Iris pigment epithelial cell (primary cell): ENCODE measurements around the gene KDR.
A peak's percentile ranks its signal among the peaks of the same experiment; 100 is the strongest.

Source experiments
- DNase-seq: peaks from one replicate; pipeline ENCODE4 v3.0.0-alpha.2; 2011; ENCODE audit warnings: low read depth

KDR gene

DNA sequence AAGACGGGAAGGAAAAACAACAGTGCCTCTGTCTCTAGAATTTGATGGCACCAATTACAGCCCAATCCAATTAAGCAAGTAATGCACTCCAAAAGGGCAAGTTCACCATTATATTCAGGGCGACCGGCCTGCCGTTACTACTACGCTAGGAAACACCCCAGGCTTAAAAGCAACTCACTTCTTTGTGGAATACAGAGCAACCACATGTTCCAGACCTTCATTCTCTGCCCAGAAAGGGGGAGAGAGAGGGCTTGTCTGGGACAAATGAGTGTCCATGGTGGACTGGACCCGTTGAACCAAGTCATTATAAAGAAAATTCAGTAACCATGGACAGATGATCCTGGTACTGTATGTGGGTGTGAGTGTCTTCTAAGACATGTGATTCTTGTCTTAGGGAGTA, 1.6 kb downstream of the KDR start:
- DNase-seq = no peak

GRCh38 chr4:55122235-55122634, 3.2 kb downstream of the KDR start:
- DNase-seq = no peak

DNA sequence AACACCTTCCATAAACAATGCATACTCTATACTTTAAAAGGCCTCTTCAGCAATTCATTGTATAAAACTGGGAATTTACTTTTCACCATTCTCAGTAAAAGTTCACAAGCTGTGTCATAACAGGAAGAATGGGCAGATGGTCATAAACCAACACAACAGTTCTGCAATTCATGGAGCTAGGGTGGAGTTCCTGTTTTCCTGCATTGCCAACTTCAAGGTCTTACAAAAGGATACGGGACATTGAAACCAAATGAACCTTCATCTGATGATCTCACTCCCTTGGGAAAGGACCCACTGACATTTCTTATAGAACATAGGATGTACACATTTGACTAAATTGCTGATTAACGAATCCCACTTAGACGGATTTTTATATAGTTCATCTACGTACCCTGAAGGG, 4.1 kb downstream of the KDR start:
- DNase-seq = no peak

GRCh38 chr4:55118397-55118796, 7.0 kb downstream of the KDR start:
- DNase-seq = no peak

DNA sequence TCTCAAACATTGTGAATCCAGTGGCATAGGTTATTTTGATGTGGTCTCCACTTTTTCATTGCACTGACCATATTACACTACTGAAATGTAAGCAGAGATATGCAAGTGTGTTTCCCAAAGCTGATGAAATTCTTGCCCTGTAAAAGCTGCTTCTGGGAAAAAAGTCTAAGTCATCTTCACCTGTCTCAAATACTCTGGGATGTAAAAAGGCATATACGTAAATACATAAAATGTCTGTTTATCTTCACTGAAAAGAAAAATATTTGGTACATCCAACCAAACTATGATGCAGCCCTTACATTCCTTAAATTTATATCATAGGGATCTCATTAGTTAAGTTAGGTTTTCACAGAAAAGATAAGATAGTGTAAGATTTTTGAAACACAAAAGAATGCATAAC, 7.9 kb downstream of the KDR start:
- no peak for DNase-seq

GRCh38 chr4:55116450-55116849, 8.9 kb downstream of the KDR start:
- peak; percentile 80 for DNase-seq

DNA sequence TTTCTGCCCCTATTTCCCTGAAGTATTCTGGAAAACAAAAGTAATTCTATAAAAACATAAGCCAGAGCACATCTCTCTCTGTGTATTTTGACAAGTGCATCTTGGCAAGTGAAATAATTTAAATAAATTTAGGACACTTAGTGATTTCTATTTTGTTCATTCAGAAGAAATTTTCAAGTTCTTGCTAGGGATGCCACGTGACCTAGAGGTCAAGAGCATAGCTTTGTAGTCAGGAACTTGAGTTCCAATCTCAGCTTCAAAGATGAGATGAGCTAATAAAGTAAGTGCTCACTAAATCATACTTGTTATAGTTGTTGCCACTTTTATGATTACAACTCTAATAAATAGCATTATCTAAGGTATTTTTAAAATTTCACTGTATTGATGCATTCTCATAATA, 13.8 kb downstream of the KDR start:
- DNase-seq = no peak

DNA sequence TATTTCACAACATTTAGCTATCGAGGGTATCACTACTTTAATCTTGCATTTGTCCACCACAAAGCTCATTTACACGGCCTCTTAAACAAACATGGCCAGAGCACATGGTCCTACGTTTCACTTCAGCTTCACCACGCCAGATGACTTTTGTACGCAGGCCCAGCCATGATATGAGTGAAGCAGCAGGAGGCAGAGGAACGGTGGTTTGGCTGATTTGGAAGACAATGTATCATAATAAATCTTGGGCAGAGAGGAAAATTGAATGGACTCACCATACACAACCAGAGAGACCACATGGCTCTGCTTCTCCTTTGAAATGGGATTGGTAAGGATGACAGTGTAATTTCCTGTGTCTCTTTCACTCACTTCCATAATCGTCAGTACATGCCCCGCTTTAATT, 15.3 kb downstream of the KDR start:
- DNase-seq = no peak

DNA sequence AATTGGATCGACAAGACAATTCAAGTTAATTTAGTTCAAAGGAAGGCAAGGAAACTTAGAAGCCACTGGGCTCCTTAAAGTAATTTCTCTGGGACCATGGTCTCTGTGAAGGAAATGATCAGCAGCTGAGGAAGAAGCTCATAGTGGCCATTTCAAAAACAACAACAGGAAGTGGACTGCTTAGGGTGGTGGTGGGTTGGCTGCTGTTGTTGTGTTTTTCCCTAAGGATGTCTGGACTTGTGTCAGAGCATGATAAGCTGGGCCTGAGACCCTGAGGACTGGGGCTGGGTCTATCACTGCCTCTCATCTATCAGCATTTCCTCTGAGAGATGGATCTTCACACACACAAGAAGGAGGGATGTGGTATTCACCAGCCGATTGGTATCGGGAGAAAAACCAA, 18.3 kb downstream of the KDR start:
- DNase-seq = no peak

DNA sequence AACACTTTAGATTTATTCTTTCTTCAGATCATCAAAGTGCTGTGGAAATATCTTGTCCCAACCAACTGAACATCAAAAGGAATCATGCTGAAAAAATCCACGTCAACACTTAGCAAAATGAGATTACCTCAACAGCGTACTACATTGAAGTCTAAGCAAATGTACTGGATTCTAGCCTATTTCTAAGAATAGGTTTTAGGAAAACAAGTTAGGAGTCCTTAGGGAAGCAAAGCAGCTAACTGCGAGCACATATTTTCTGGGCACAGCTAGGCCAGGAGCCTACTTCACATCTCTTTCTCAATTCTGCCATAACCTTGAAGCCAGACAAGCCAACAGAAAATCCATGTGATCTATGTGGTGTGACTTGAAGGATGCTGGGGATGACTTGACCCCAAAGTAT, 22.2 kb downstream of the KDR start:
- DNase-seq = no peak

GRCh38 chr4:55099816-55100215, 25.6 kb downstream of the KDR start:
- DNase-seq = no peak

- no peak for DNase-seq
Observed at GRCh38 chr4:55098456-55099204, 26.8 kb downstream of the KDR start.

DNA sequence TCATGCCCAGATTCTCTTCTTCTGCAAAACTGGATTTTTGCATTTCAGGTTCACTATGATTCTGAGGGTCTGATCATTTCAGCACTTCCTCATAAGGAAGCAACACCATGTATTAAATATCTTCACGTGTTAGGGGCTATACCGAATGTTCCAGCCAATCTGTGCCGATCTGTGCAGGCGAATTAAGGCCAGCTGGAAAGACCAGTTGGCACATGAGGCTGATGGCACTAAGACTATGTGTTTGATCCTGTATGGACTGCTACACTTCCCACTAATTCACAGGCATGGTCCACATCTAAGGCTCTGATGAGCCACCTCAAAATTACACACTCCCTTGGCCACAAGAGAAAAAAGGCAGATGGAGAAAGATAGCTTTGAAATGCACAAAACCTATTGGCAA, 28.8 kb downstream of the KDR start:
- no peak for DNase-seq

DNA sequence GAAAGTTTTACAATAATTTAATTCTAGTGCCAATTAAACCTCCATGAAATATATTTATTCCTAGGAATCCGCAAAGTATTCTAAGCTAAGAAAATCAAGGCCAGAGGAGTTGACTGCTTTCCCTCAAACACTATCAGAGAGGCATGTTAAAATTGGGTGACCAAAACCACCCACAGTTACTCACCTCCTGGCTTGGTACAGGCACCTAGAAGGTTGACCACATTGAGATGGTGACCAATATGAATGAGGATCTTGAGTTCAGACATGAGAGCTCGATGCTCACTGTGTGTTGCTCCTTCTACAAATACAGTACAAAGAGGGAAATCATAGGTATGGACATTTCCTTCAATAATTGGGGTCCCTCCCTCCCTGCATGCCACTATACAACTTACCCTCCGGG, 29.4 kb downstream of the KDR start:
- no peak for DNase-seq

GRCh38 chr4:55092504-55092903, 32.9 kb downstream of the KDR start:
- no peak for DNase-seq

- no peak for DNase-seq
Observed at GRCh38 chr4:55089916-55090315, 35.5 kb downstream of the KDR start.

DNA sequence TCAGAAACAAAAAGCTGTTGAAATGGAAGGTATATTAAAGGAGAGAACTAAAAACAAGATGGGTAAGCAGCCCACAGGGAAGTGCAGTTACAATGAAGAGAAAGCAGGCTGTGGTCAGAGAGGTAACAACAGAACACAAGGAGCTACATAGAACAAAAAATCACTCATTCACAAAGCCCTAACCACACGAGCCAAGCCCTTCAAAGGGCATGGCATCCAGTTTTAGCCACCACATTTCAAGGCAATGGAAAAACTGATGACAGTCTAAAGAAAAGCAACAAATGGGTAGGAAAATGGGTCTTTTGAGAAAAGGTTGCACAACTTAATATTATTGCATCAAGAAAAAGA, 37.5 kb downstream of the KDR start:
- DNase-seq = no peak

DNA sequence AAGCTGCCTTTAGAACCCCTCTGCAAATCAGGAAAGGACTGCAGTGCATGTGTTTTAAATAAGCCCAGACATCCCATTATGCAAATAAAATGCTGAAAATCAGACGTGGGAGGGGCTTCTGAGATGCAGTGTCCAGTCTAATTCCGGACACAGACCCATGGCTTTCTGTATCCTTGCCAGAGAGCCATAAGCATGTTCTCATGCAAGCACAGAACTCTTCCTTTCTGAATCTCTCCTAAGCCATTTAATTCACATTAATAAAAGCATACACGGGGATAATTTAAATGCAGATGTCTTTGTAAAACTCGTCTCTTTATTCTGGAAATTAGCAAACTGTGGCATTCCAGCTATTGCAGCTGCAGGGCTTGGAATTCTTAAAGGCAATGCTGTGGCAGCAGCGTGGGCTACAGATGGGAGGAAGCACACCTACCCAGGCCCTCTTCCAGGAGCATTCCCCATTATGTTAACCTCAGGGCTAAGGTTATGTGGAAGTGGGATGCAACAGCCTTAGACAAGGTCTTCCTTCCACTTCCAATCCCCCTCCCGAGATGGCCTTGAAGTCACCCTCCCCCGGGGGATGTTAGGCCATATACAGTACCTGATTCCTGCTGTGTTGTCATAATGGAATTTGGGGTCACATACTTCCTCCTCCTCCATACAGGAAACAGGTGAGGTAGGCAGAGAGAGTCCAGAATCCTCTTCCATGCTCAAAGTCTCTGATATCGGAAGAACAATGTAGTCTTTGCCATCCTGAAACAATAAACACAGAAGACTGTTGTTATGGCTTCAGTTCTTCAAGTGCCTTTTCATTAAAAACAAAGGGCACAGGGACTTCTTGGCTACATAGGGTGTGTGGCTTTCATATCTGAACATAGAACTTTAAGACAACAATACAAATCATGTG, 38.1 kb downstream of the KDR start:
- DNase-seq = peak; percentile 24

DNA sequence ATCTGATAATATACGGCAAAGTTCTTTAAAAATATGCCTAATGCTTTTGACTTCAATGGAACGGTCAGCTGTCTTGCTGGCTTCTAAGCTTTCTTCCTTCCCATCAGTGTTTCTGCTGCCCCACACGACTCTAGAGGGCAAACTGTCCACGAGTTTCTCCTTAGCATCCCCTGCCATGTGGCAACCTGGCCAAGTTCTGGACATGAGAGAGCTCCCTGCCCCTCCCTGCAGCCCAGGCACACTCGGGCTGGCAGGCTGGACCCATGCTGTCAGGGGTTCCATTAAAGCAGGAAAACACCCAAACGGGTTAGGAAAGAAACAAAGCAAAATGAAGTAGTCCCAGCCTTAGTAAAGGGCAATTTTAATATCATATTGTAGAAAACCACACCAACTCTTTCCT, 38.8 kb downstream of the KDR start:
- no peak for DNase-seq

DNA sequence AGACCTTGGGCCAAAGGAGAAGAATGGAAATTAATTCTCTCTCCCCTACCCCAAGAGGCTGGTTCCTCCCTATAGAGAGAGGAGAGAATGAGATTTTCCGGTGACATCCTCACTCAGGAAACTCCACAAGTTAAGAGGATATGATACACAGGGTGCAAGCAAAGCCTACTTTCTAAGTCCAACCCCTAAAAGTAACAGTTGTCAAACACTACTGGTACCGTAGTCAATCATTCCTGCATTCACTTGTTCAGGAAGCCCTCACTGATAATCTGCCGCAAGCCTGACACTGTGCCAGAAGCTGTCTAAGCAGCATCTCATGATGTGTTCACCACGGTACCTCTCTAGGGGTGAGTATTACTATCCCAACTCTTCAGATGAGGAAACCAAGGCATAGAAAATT, 41.7 kb downstream of the KDR start:
- no peak for DNase-seq

DNA sequence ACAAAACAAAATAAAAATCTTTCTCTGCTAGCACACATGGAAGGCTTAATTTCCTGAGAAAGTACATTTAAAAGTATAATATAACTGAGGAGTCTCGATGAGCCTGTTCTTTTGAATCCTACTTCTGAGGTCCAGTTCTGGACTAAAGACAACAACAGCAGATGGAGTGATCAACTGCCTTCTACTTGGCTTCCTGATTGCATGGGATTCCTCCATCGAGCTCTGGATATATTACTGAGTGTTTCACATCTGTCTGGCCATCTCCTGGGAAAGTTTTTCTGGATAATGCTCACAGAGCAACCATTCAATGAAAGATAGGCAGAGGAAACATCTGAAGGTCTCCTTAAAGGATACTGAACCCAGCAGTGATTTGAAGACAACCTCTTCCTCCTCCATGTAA, 42.6 kb downstream of the KDR start:
- DNase-seq = no peak

GRCh38 chr4:55080174-55080865, 45.1 kb downstream of the KDR start:
- DNase-seq = peak; percentile 76
